Spleen (tissue), 7 donors: ENCODE results near the gene EDRF1.

Experiments used
- CTCF ChIP-seq, 11 experiments: fragments of 200-600 bp in 7 of 11; fragments of 450-650 bp in 4 of 11; sonication (generic) in 4 of 11; IDR thresholded peaks in 8 of 11; conservative IDR thresholded peaks in 3 of 11; 1 replicate in 7 of 11; 2 replicates in 4 of 11; pipeline versions ENCODE4 v1.4.0 to v1.8.0; 2016 to 2021; ENCODE audit warnings: antibody characterized with exemption in 11 of 11, inconsistent platforms in 4 of 11, mild to moderate bottlenecking in 1 of 11
- POLR2A ChIP-seq, 3 donors: fragments of 450-650 bp; IDR thresholded peaks; one replicate each; pipeline ENCODE4 v1.5.1; 2017; ENCODE audit warnings: antibody characterized with exemption in 3 of 3, mild to moderate bottlenecking in 1 of 3
- donor health status: DM: no; HTN: no; CAD: no; lungs with moderate emphysema.
- donor health status: DM: no; HTN: no; CAD: no.
- donor health status: DM: no; HTN: no; CAD: no.

DNA sequence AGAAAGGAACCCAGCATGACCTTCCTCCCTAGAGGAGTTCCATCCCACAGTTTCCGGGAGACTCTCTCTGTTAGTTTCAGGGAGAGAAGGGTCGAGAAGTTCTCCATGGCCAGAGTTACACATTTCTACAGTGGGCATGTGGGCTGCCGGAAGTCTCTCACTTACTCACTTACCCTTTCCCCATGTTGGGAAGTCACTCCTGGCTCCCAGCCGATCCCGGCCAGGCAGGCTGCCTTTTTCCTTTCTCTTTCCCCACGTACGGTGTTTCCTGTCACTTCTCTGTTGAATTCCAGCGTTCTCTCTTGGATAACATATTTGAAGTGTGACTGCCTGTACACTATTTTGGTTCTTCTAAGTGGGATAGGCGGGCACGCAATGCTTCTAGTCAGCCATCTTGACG lies 40.1 kb upstream of the EDRF1 start:
- TF ChIP-seq CTCF (IDR thresholded peaks at IDR 0.05 in 8 of 11, conservative IDR thresholded peaks at IDR 0.05 in 3 of 11): no peak
- TF ChIP-seq POLR2A (IDR thresholded peaks at IDR 0.05): no peak
